Loucy (cell line): ENCODE data around the gene TACC2.
"Not testable (repeated sequence)": the region's sequence is repeated elsewhere in the genome, so short reads cannot be mapped to it uniquely, and the experiment has no call there.

Experiments
- H2AFZ ChIP-seq: fragments of 200-600 bp; sonication (generic); 2 replicates; pipeline ENCODE4 v1.6.0; 2016; ENCODE audit warnings: antibody characterized with exemption, mild to moderate bottlenecking, low read length, moderate library complexity
- H3F3A ChIP-seq: fragments of 200-600 bp; 2 replicates; pipeline ENCODE4 v1.6.0; 2016; ENCODE audit warnings: antibody characterized with exemption, low read depth, mild to moderate bottlenecking
- H3K27me3 ChIP-seq: fragments of 200-600 bp; sonication (generic); 2 replicates; pipeline ENCODE4 v1.6.1; 2014; ENCODE audit warnings: low read length, mild to moderate bottlenecking; ENCODE audit not compliant: insufficient read depth, poor library complexity, severe bottlenecking
- H3K36me3 ChIP-seq: fragments of 200-600 bp; sonication (generic); 2 replicates; pipeline ENCODE4 v1.6.1; 2016; ENCODE audit warnings: low read length; ENCODE audit not compliant: insufficient read depth
- H3K4me1 ChIP-seq: fragments of 200-600 bp; sonication (generic); 2 replicates; pipeline ENCODE4 v1.5.1; 2014; ENCODE audit warnings: low read length, mild to moderate bottlenecking; ENCODE audit not compliant: insufficient read depth, poor library complexity, severe bottlenecking
- H3K4me2 ChIP-seq: fragments of 200-600 bp; sonication (generic); 2 replicates; pipeline ENCODE4 v1.6.0; 2014; ENCODE audit warnings: antibody characterized with exemption, low read length, low read depth, mild to moderate bottlenecking; ENCODE audit not compliant: poor library complexity, severe bottlenecking
- H3K4me3 ChIP-seq: fragments of 200-600 bp; sonication (generic); 2 replicates; pipeline ENCODE4 v1.5.1; 2014; ENCODE audit warnings: low read length, mild to moderate bottlenecking, mixed read lengths; ENCODE audit not compliant: poor library complexity, severe bottlenecking
- H3K79me2 ChIP-seq: fragments of 200-600 bp; sonication (generic); 2 replicates; pipeline ENCODE4 v1.6.1; 2014; ENCODE audit warnings: low read length; ENCODE audit not compliant: insufficient read depth
- H3K9ac ChIP-seq: fragments of 200-600 bp; sonication (generic); 2 replicates; pipeline ENCODE4 v1.6.0; 2014; ENCODE audit warnings: mild to moderate bottlenecking, low read depth, low read length, moderate library complexity; ENCODE audit not compliant: poor library complexity, severe bottlenecking
- H3K9me2 ChIP-seq: fragments of 200-600 bp; sonication (generic); replicated peaks from 2 replicates; pipeline ENCODE4 v1.6.1; 2016; ENCODE audit warnings: low read depth, low read length, mixed read lengths
- H3K9me3 ChIP-seq: fragments of 200-600 bp; sonication (generic); 2 replicates; pipeline ENCODE4 v1.6.1; 2014; ENCODE audit warnings: mild to moderate bottlenecking, antibody characterized with exemption, low read length, low read depth; ENCODE audit not compliant: insufficient read depth
- H4K20me1 ChIP-seq: fragments of 200-600 bp; sonication (generic); 2 replicates; pipeline ENCODE4 v1.6.0; 2014; ENCODE audit warnings: antibody characterized with exemption, low read length, mild to moderate bottlenecking; ENCODE audit not compliant: insufficient read depth, poor library complexity, severe bottlenecking
- EZH2phosphoT487 ChIP-seq: fragments of 200-600 bp; IDR thresholded peaks from 2 replicates; pipeline ENCODE4 v1.6.1; 2018; ENCODE audit warnings: antibody characterized with exemption, mild to moderate bottlenecking, moderate library complexity, borderline replicate concordance
- TF ChIP-seq, protein P1 (sequence below): fragments of 200-600 bp; sonication (generic); conservative IDR thresholded peaks from 2 replicates; pipeline ENCODE4 v1.5.1; 2014; ENCODE audit warnings: mild to moderate bottlenecking, antibody characterized with exemption, low read length

Gene TACC2

DNA sequence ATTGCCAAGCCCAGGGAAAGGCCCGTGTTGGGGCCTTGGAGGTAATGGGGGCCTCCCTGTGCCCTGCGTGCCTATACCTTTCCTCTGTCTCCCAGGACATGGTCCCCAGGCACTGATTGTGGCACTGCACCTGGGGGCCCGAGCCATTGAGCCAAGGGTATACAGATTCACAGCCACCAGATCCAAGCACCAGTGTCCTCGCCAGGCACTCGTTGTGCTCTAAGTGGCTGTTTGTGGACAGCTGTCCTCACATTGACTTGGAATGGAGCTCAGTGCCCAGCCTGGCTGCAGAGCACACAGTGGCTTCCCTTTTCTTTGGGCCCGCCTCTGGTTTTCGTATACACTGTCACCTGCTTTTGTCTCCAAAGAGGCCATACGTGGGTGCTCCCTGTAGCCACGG lies 210.1 kb downstream of the TACC2 start:
- no peaks in the 10 kb centered on the region for H3K27me3 ChIP-seq
- H3F3A ChIP-seq: no peaks in the 10 kb centered on the region
- no peaks in the 10 kb centered on the region for H3K4me1 ChIP-seq
- no peaks in the 10 kb centered on the region for H3K79me2 ChIP-seq
- H3K9me3 ChIP-seq: peaks cover 16% of the 10 kb centered on the region
- H3K9me2 ChIP-seq: no peaks in the 10 kb centered on the region
- no peaks in the 10 kb centered on the region for H4K20me1 ChIP-seq
- H3K4me3 ChIP-seq: no peak overlapping the region
- H3K36me3 ChIP-seq: no peaks in the 10 kb centered on the region
- H3K9ac ChIP-seq: no peak overlapping the region
- no peak overlapping the region for H2AFZ ChIP-seq
- TF ChIP-seq EZH2phosphoT487: no peak
- TF ChIP-seq, protein P1, sequence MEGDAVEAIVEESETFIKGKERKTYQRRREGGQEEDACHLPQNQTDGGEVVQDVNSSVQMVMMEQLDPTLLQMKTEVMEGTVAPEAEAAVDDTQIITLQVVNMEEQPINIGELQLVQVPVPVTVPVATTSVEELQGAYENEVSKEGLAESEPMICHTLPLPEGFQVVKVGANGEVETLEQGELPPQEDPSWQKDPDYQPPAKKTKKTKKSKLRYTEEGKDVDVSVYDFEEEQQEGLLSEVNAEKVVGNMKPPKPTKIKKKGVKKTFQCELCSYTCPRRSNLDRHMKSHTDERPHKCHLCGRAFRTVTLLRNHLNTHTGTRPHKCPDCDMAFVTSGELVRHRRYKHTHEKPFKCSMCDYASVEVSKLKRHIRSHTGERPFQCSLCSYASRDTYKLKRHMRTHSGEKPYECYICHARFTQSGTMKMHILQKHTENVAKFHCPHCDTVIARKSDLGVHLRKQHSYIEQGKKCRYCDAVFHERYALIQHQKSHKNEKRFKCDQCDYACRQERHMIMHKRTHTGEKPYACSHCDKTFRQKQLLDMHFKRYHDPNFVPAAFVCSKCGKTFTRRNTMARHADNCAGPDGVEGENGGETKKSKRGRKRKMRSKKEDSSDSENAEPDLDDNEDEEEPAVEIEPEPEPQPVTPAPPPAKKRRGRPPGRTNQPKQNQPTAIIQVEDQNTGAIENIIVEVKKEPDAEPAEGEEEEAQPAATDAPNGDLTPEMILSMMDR: no peak
- H3K4me2 ChIP-seq: no peak overlapping the region

DNA sequence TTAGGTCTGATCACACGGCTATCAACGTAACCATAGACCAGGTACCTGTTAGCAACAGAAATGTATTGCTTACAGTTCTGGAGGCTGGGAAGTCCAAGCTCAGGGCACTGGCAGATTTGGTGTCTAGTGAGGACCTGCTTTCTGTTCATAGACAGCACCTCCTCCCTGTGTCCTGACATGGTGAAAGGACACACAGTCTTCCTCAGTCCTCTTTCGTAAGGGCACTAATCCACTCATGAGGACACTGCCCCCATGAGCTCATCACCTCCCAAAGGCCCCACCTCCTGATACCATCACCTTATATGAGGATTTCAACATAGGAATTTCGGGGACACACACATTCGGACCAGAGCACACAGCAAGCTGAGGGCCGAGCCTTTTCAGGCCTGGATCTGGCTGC lies 210.7 kb downstream of the TACC2 start:
- H3K4me3 ChIP-seq: no peak overlapping the region
- no peak overlapping the region for H3K9ac ChIP-seq
- no peaks in the 10 kb centered on the region for H3K36me3 ChIP-seq
- H3F3A ChIP-seq: no peaks in the 10 kb centered on the region
- peaks cover 16% of the 10 kb centered on the region for H3K9me3 ChIP-seq
- H3K4me2 ChIP-seq: no peak overlapping the region
- H3K27me3 ChIP-seq: no peaks in the 10 kb centered on the region
- H2AFZ ChIP-seq: no peak overlapping the region
- H3K9me2 ChIP-seq: no peaks in the 10 kb centered on the region
- TF ChIP-seq EZH2phosphoT487: no peak
- TF ChIP-seq, protein P1: no peak
- no peaks in the 10 kb centered on the region for H4K20me1 ChIP-seq
- no peaks in the 10 kb centered on the region for H3K79me2 ChIP-seq
- H3K4me1 ChIP-seq: no peaks in the 10 kb centered on the region

DNA sequence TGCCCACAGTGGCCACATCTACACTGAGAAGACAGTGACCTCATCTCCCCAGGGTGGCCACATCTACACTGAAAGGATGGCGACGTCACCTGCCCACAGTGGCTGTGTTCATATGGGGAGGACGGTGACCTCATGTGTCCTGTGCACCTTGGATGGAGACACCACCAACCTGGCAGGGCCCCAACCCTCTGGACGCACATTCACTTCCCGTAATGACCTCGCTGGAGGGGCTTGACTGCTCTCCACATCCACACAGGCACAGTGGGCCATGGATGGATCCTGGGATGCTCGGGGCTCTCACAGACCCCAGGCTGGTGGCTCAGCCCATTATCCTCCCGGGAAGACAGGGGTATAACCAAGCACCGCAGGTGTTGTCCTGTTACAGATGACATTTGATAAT lies 212.4 kb downstream of the TACC2 start:
- no peaks in the 10 kb centered on the region for H3F3A ChIP-seq
- H3K4me1 ChIP-seq: no peaks in the 10 kb centered on the region
- no peaks in the 10 kb centered on the region for H3K27me3 ChIP-seq
- no peaks in the 10 kb centered on the region for H4K20me1 ChIP-seq
- H3K79me2 ChIP-seq: no peaks in the 10 kb centered on the region
- H3K9me3 ChIP-seq: peaks cover 11% of the 10 kb centered on the region
- no peak overlapping the region for H3K9ac ChIP-seq
- TF ChIP-seq, protein P1: no peak
- TF ChIP-seq EZH2phosphoT487: no peak
- H3K4me3 ChIP-seq: no peak overlapping the region
- no peak overlapping the region for H3K4me2 ChIP-seq
- H3K9me2 ChIP-seq: no peaks in the 10 kb centered on the region
- H2AFZ ChIP-seq: no peak overlapping the region
- H3K36me3 ChIP-seq: no peaks in the 10 kb centered on the region

GRCh38 chr10:122203180-122203579 lies 214.2 kb downstream of the TACC2 start:
- peaks cover 11% of the 10 kb centered on the region for H3K9me3 ChIP-seq
- H4K20me1 ChIP-seq, H3K36me3 ChIP-seq, H3K27me3 ChIP-seq, H3K9ac ChIP-seq, H3K4me2 ChIP-seq, H3K79me2 ChIP-seq, H3K4me1 ChIP-seq, H3F3A ChIP-seq, H3K4me3 ChIP-seq, H2AFZ ChIP-seq, H3K9me2 ChIP-seq: not testable (repeated sequence)
